ENCODE data around the gene EPYC.

EPYC gene

DNA sequence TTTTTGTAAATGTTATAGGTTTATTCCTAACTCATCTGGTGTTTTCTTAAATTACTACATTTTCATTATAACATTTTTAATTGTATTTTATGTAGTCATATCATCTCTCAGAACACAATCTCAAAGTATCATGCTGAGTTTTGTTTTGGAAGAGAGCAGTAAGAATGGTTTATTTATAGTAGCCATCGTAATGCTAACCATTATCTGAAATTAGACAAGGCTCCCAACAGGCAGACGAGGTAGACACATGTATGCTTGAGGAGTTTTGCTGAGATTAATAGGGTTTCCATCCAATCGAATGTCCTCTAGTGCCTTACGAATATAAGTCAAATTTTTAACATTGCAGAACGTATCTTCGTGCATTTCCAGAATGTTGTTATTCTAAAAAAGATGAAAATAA lies 40.8 kb downstream of the EPYC start:
- no peak overlapping the region for H3K4me2 ChIP-seq (ENCODE audit: low read length, poor library complexity, severe bottlenecking)
- H3K4me1 ChIP-seq (ENCODE audit: control insufficient read depth, insufficient read depth, low read depth, low read length): no peaks in the 10 kb centered on the region
- H3K4ac ChIP-seq (ENCODE audit: low read depth in 1 of 2, low read length in 2 of 2): no peak overlapping the region
- H4K8ac ChIP-seq (ENCODE audit: low read length): no peak overlapping the region
- no peak overlapping the region for H3K27ac ChIP-seq (ENCODE audit: low read length, poor library complexity, severe bottlenecking)
- no peak overlapping the region for H3K4me3 ChIP-seq (ENCODE audit: insufficient read depth in 1 of 2, low read depth in 1 of 2, low read length in 2 of 2)
- DNase-seq: no peak
- H3K23ac ChIP-seq (ENCODE audit: low read length in 2 of 2): no peak overlapping the region
- H2AFZ ChIP-seq (ENCODE audit: low read depth, low read length): no peak overlapping the region
- H2AK5ac ChIP-seq (ENCODE audit: low read length, severe bottlenecking): no peak overlapping the region
- no peaks in the 10 kb centered on the region for H3K9me3 ChIP-seq (ENCODE audit: control insufficient read depth, low read length)
- H2BK15ac ChIP-seq (ENCODE audit: low read depth, poor library complexity, severe bottlenecking): no peak overlapping the region
- no peaks in the 10 kb centered on the region for H3K27me3 ChIP-seq (ENCODE audit: control insufficient read depth in 1 of 2, insufficient read depth in 1 of 2, low read length in 2 of 2)
- H3K14ac ChIP-seq (ENCODE audit: low read length in 2 of 2): no peak overlapping the region
- no peak overlapping the region for H2BK12ac ChIP-seq (ENCODE audit: low read length in 2 of 2)
- no peak overlapping the region for H4K91ac ChIP-seq (ENCODE audit: low read length)
- WGBS: 84% methylated on average over 4 of the region's 6 CpGs
- H3K79me1 ChIP-seq (replicated peaks; ENCODE audit: low read length, poor library complexity, severe bottlenecking): no peaks in the 10 kb centered on the region
- no peak overlapping the region for H3K18ac ChIP-seq (ENCODE audit: low read depth in 1 of 2, low read length in 2 of 2)
- no peaks in the 10 kb centered on the region for H3K36me3 ChIP-seq (ENCODE audit: control insufficient read depth in 1 of 2, insufficient read depth in 2 of 2, low read depth in 1 of 2, low read length in 2 of 2)
- no peak overlapping the region for H3K9ac ChIP-seq (ENCODE audit: low read length)
- no peak overlapping the region for H2BK5ac ChIP-seq (ENCODE audit: low read depth, low read length, poor library complexity, severe bottlenecking)
- no peak overlapping the region for H2BK120ac ChIP-seq (ENCODE audit: low read depth, low read length)

DNA sequence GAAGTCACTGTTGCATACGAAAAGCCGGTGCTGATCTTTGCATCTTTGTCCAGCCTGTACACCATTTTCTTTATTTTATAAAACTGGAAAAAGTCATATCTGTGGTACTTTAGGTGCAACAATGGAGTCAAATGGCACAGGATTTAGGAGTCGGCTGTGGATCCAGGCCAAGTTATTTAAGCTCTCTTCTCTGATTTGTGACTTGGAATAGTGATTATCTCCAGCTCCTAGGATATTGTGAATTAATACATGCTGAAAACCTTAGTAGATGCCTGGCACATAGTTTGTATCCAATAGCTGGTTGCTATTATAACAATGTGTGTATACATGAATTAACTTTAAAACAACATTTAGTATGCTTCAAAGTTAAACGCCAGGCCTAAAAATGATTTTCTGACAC lies 43.6 kb downstream of the EPYC start:
- Histone ChIP-seq H4K91ac (ENCODE audit: low read length) (no peak overlapping the region), H2BK12ac (ENCODE audit: low read length in 2 of 2) (no peak overlapping the region), H3K14ac (ENCODE audit: low read length in 2 of 2) (no peak overlapping the region), H3K36me3 (ENCODE audit: control insufficient read depth in 1 of 2, insufficient read depth in 2 of 2, low read depth in 1 of 2, low read length in 2 of 2) (no peaks in the 10 kb centered on the region), H3K4ac (ENCODE audit: low read depth in 1 of 2, low read length in 2 of 2) (no peak overlapping the region), H3K4me3 (ENCODE audit: insufficient read depth in 1 of 2, low read depth in 1 of 2, low read length in 2 of 2) (no peak overlapping the region), H2AFZ (ENCODE audit: low read depth, low read length) (no peak overlapping the region), H2BK120ac (ENCODE audit: low read depth, low read length) (no peak overlapping the region), H2BK5ac (ENCODE audit: low read depth, low read length, poor library complexity, severe bottlenecking) (no peak overlapping the region), H2BK15ac (ENCODE audit: low read depth, poor library complexity, severe bottlenecking) (no peak overlapping the region), H3K23ac (ENCODE audit: low read length in 2 of 2) (no peak overlapping the region), H3K18ac (ENCODE audit: low read depth in 1 of 2, low read length in 2 of 2) (no peak overlapping the region), H3K4me1 (ENCODE audit: control insufficient read depth, insufficient read depth, low read depth, low read length) (no peaks in the 10 kb centered on the region), H4K8ac (ENCODE audit: low read length) (no peak overlapping the region), H3K9ac (ENCODE audit: low read length) (no peak overlapping the region), H3K79me1 (replicated peaks; ENCODE audit: low read length, poor library complexity, severe bottlenecking) (no peaks in the 10 kb centered on the region), H3K27me3 (ENCODE audit: control insufficient read depth in 1 of 2, insufficient read depth in 1 of 2, low read length in 2 of 2) (no peaks in the 10 kb centered on the region), H3K9me3 (ENCODE audit: control insufficient read depth, low read length) (no peaks in the 10 kb centered on the region), H3K27ac (ENCODE audit: low read length, poor library complexity, severe bottlenecking) (no peak overlapping the region), H3K4me2 (ENCODE audit: low read length, poor library complexity, severe bottlenecking) (no peak overlapping the region), H2AK5ac (ENCODE audit: low read length, severe bottlenecking) (no peak overlapping the region)
- no peak for DNase-seq
- WGBS: 92% methylated on average over 1 of the region's 4 CpGs

DNA sequence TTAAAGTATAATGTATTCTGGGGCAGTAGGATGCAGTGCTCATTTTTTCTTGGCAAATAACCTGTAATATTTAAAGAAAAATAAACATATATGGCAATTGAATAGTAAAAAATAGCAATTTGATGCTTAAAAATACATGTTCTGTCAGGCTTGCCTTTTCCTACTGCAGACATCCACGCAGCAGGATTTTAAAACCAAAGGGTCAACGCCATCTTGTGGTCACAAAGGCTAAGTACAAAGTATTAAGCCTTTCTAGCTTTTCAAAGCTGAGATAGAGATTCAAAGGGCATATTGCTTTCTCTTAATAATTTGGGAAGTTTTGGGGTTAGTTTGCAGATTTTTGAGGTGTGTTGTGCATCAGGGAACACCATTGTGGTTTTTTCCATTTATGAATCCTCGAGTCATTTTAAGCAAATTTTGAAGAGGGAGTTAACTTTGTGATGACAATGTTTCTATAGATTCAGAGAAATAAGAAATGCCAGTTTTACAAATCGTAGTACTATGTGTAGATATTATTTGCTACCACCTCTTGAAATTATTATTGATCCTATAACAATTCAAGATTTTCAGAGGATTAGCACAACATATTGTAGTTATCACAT lies 45.1 kb downstream of the EPYC start:
- 0% methylated on average over 2 of the region's 4 CpGs for WGBS
- Histone ChIP-seq H2BK15ac (ENCODE audit: low read depth, poor library complexity, severe bottlenecking) (no peak overlapping the region), H2AK5ac (ENCODE audit: low read length, severe bottlenecking) (no peak overlapping the region), H3K4ac (ENCODE audit: low read depth in 1 of 2, low read length in 2 of 2) (no peak overlapping the region), H3K9me3 (ENCODE audit: control insufficient read depth, low read length) (no peaks in the 10 kb centered on the region), H3K79me1 (replicated peaks; ENCODE audit: low read length, poor library complexity, severe bottlenecking) (no peaks in the 10 kb centered on the region), H3K23ac (ENCODE audit: low read length in 2 of 2) (no peak overlapping the region), H2AFZ (ENCODE audit: low read depth, low read length) (no peak overlapping the region), H3K14ac (ENCODE audit: low read length in 2 of 2) (no peak overlapping the region), H3K9ac (ENCODE audit: low read length) (peak overlapping the region; percentile 60), H4K91ac (ENCODE audit: low read length) (no peak overlapping the region), H3K18ac (ENCODE audit: low read depth in 1 of 2, low read length in 2 of 2) (no peak overlapping the region), H4K8ac (ENCODE audit: low read length) (no peak overlapping the region), H3K4me2 (ENCODE audit: low read length, poor library complexity, severe bottlenecking) (no peak overlapping the region), H2BK5ac (ENCODE audit: low read depth, low read length, poor library complexity, severe bottlenecking) (no peak overlapping the region), H3K4me1 (ENCODE audit: control insufficient read depth, insufficient read depth, low read depth, low read length) (no peaks in the 10 kb centered on the region), H2BK12ac (ENCODE audit: low read length in 2 of 2) (no peak overlapping the region), H3K4me3 (ENCODE audit: insufficient read depth in 1 of 2, low read depth in 1 of 2, low read length in 2 of 2) (no peak overlapping the region), H3K27me3 (ENCODE audit: control insufficient read depth in 1 of 2, insufficient read depth in 1 of 2, low read length in 2 of 2) (no peaks in the 10 kb centered on the region), H3K27ac (ENCODE audit: low read length, poor library complexity, severe bottlenecking) (no peak overlapping the region), H2BK120ac (ENCODE audit: low read depth, low read length) (no peak overlapping the region), H3K36me3 (ENCODE audit: control insufficient read depth in 1 of 2, insufficient read depth in 2 of 2, low read depth in 1 of 2, low read length in 2 of 2) (no peaks in the 10 kb centered on the region)
- peak; percentile 61 for DNase-seq

DNA sequence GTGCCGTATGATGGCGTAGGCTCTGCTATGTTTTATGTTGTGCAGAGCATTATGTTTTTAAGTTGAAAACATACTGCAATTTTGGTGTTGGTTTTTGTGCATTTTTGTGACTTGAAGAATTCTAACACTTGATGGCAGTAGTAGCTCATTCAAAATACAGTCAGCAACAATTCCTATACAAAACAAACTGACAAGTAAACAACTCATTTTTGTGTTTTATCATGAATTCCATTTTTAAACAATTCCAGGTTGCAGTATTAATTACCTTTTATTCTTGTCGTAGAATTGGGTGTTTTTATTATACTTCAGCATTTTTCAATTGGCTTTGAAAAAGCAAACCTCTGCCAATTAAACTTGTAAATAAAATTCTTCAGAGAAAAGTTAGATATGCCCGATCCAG lies 45.7 kb downstream of the EPYC start:
- no peak overlapping the region for H3K18ac ChIP-seq (ENCODE audit: low read depth in 1 of 2, low read length in 2 of 2)
- H3K36me3 ChIP-seq (ENCODE audit: control insufficient read depth in 1 of 2, insufficient read depth in 2 of 2, low read depth in 1 of 2, low read length in 2 of 2): no peaks in the 10 kb centered on the region
- no peak overlapping the region for H3K4ac ChIP-seq (ENCODE audit: low read depth in 1 of 2, low read length in 2 of 2)
- no peak overlapping the region for H3K4me3 ChIP-seq (ENCODE audit: insufficient read depth in 1 of 2, low read depth in 1 of 2, low read length in 2 of 2)
- H4K91ac ChIP-seq (ENCODE audit: low read length): no peak overlapping the region
- H2BK5ac ChIP-seq (ENCODE audit: low read depth, low read length, poor library complexity, severe bottlenecking): no peak overlapping the region
- no peaks in the 10 kb centered on the region for H3K9me3 ChIP-seq (ENCODE audit: control insufficient read depth, low read length)
- H3K23ac ChIP-seq (ENCODE audit: low read length in 2 of 2): no peak overlapping the region
- H3K4me2 ChIP-seq (ENCODE audit: low read length, poor library complexity, severe bottlenecking): no peak overlapping the region
- no peak overlapping the region for H3K14ac ChIP-seq (ENCODE audit: low read length in 2 of 2)
- H3K79me1 ChIP-seq (replicated peaks; ENCODE audit: low read length, poor library complexity, severe bottlenecking): no peaks in the 10 kb centered on the region
- H2AFZ ChIP-seq (ENCODE audit: low read depth, low read length): no peak overlapping the region
- H2BK120ac ChIP-seq (ENCODE audit: low read depth, low read length): no peak overlapping the region
- no peak overlapping the region for H4K8ac ChIP-seq (ENCODE audit: low read length)
- no peak overlapping the region for H3K27ac ChIP-seq (ENCODE audit: low read length, poor library complexity, severe bottlenecking)
- no peaks in the 10 kb centered on the region for H3K27me3 ChIP-seq (ENCODE audit: control insufficient read depth in 1 of 2, insufficient read depth in 1 of 2, low read length in 2 of 2)
- peak; percentile 33 for DNase-seq
- H3K9ac ChIP-seq (ENCODE audit: low read length): peak overlapping the region; percentile 60
- no peak overlapping the region for H2AK5ac ChIP-seq (ENCODE audit: low read length, severe bottlenecking)
- H2BK12ac ChIP-seq (ENCODE audit: low read length in 2 of 2): no peak overlapping the region
- no peaks in the 10 kb centered on the region for H3K4me1 ChIP-seq (ENCODE audit: control insufficient read depth, insufficient read depth, low read depth, low read length)
- 100% methylated on average over 2 of the region's 4 CpGs for WGBS
- no peak overlapping the region for H2BK15ac ChIP-seq (ENCODE audit: low read depth, poor library complexity, severe bottlenecking)
